SU-DHL-6 (cell line): Measurements from ENCODE around the gene SLC30A2.

Experiments used
- H2AFZ ChIP-seq: fragments of 200-600 bp; sonication (generic); 2 replicates; pipeline ENCODE4 v1.6.1; 2014; ENCODE audit warnings: low read depth, mild to moderate bottlenecking, moderate library complexity, mixed read lengths, antibody characterized with exemption, low read length; ENCODE audit not compliant: severe bottlenecking
- H3F3A ChIP-seq: fragments of 200-600 bp; shearing (Covaris generic); 2 replicates; pipeline ENCODE4 v1.6.0; 2016; ENCODE audit warnings: antibody characterized with exemption, mild to moderate bottlenecking; ENCODE audit not compliant: insufficient read depth
- H3K27ac ChIP-seq: fragments of 200-600 bp; sonication (generic); 2 replicates; pipeline ENCODE4 v1.5.1; 2016; ENCODE audit warnings: low read depth, mild to moderate bottlenecking, low read length, moderate library complexity, mixed read lengths
- H3K27me3 ChIP-seq: fragments of 200-600 bp; sonication (generic), shearing (Covaris generic); 2 replicates; pipeline ENCODE4 v1.6.0; 2014; ENCODE audit warnings: mild to moderate bottlenecking, low read length
- H3K36me3 ChIP-seq: fragments of 200-600 bp; sonication (generic); 2 replicates; pipeline ENCODE4 v1.6.1; 2014; ENCODE audit warnings: mild to moderate bottlenecking, low read length, mixed read lengths
- H3K4me2 ChIP-seq: fragments of 300-600, 200-600 bp; shearing (Covaris generic), sonication (generic); 2 replicates; pipeline ENCODE4 v1.6.0; 2014; ENCODE audit warnings: low read length, low read depth, mild to moderate bottlenecking; ENCODE audit not compliant: poor library complexity, severe bottlenecking
- H3K4me3 ChIP-seq: fragments of 200-600 bp; sonication (generic); 2 replicates; pipeline ENCODE4 v1.5.1; 2014; ENCODE audit warnings: antibody characterized with exemption, low read length, mild to moderate bottlenecking, mixed read lengths; ENCODE audit not compliant: insufficient read depth, poor library complexity, severe bottlenecking
- H3K79me2 ChIP-seq: fragments of 200-600 bp; sonication (generic); 2 replicates; pipeline ENCODE4 v1.6.1; 2014; ENCODE audit warnings: mild to moderate bottlenecking, low read length, moderate library complexity; ENCODE audit not compliant: insufficient read depth
- H3K9ac ChIP-seq: fragments of 200-600 bp; sonication (generic); 2 replicates; pipeline ENCODE4 v1.7.0; 2014; ENCODE audit warnings: mild to moderate bottlenecking, low read length
- H3K9me2 ChIP-seq: fragments of 200-600 bp; sonication (generic); replicated peaks from 2 replicates; pipeline ENCODE4 v1.6.1; 2014; ENCODE audit warnings: low read length; ENCODE audit not compliant: insufficient read depth
- H3K9me3 ChIP-seq: fragments of 200-600 bp; sonication (generic); 2 replicates; pipeline ENCODE4 v1.6.1; 2014; ENCODE audit warnings: low read length, mixed read lengths; ENCODE audit not compliant: insufficient read depth
- H4K20me1 ChIP-seq: fragments of 200-600 bp; sonication (generic); 2 replicates; pipeline ENCODE4 v1.6.1; 2014; ENCODE audit warnings: low read depth, mild to moderate bottlenecking, antibody characterized with exemption, low read length, moderate library complexity, mixed read lengths
- CTCF ChIP-seq: fragments of 200-600 bp; sonication (generic); IDR thresholded peaks from one replicate; pipeline ENCODE4 v1.5.1; 2017; ENCODE audit warnings: antibody characterized with exemption, mild to moderate bottlenecking, low read length, moderate library complexity; ENCODE audit not compliant: insufficient read depth, poor library complexity, severe bottlenecking
- EZH2phosphoT487 ChIP-seq: fragments of 200-600 bp; sonication (generic), shearing (Covaris generic); conservative IDR thresholded peaks from 2 replicates; pipeline ENCODE4 v1.6.1; 2018; ENCODE audit warnings: mild to moderate bottlenecking, antibody characterized with exemption, low read length, moderate library complexity, mixed read lengths

SLC30A2 gene

GRCh38 chr1:26025517-26025916 is 20.4 kb downstream of the SLC30A2 start:
- Histone ChIP-seq H3K9me3 (no peaks in the 10 kb centered on the region), H3F3A (no peaks in the 10 kb centered on the region), H2AFZ (no peak overlapping the region), H3K36me3 (no peaks in the 10 kb centered on the region), H3K27ac (no peak overlapping the region), H3K79me2 (no peaks in the 10 kb centered on the region), H4K20me1 (no peaks in the 10 kb centered on the region), H3K4me2 (no peak overlapping the region), H3K9me2 (no peaks in the 10 kb centered on the region), H3K4me3 (no peak overlapping the region), H3K9ac (no peak overlapping the region), H3K27me3 (no peaks in the 10 kb centered on the region)
- no peak for TF ChIP-seq EZH2phosphoT487
- no peak for TF ChIP-seq CTCF

DNA sequence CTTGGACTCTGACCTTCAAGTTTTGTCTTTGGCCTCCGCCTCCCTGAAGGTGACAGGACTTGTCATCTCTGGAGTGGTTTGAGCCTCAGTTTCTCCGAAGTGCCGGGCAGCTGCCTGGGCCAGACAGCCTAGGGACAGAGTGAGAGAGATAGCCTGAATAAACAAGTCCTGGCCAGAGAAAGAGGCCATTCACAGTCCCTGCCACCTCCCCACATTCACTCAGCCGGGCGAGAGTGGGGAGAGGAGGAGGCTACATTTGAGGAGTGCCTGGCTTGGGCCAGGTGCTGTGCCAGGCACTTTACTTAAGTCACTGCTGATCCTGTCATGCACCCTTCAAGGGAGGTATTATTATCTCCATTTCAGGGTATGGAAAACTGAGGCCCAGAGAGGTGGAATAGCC is 20.9 kb downstream of the SLC30A2 start:
- no peaks in the 10 kb centered on the region for H3K36me3 ChIP-seq
- no peaks in the 10 kb centered on the region for H3K9me3 ChIP-seq
- H2AFZ ChIP-seq, result no peak overlapping the region
- no peaks in the 10 kb centered on the region for H3K79me2 ChIP-seq
- no peak overlapping the region for H3K4me3 ChIP-seq
- H3K4me2 ChIP-seq, result no peak overlapping the region
- H3F3A ChIP-seq, result no peaks in the 10 kb centered on the region
- no peaks in the 10 kb centered on the region for H3K9me2 ChIP-seq
- H4K20me1 ChIP-seq, result no peaks in the 10 kb centered on the region
- H3K27ac ChIP-seq, result no peak overlapping the region
- no peak overlapping the region for H3K9ac ChIP-seq
- no peak for TF ChIP-seq EZH2phosphoT487
- no peak for TF ChIP-seq CTCF
- H3K27me3 ChIP-seq, result no peaks in the 10 kb centered on the region

DNA sequence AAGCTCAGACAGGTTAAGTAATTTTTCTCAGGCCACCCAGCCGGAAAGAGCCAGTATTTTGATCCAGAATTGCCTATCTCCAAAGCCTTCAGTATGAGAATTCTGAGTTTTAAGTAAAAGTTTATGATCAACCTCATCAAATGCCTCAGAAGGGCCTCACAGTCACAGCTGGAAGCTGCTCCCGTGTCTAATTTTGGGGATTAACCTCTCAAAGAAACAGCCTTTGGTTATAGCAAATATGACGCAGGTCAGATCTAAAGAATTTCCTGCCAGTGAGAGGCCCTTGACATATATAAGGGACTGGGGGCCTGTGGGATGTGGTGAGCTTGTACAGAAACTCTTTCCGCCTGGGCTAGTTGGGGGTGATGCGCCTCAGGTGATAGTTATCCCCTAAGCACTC is 22.1 kb downstream of the SLC30A2 start:
- Histone ChIP-seq H3K4me2 (no peak overlapping the region), H3K79me2 (no peaks in the 10 kb centered on the region), H3K27me3 (no peaks in the 10 kb centered on the region), H4K20me1 (no peaks in the 10 kb centered on the region), H3K9ac (no peak overlapping the region), H3K4me3 (no peak overlapping the region), H3K9me2 (no peaks in the 10 kb centered on the region), H2AFZ (no peak overlapping the region), H3K9me3 (no peaks in the 10 kb centered on the region), H3F3A (no peaks in the 10 kb centered on the region), H3K27ac (no peak overlapping the region), H3K36me3 (no peaks in the 10 kb centered on the region)
- no peak for TF ChIP-seq EZH2phosphoT487
- no peak for TF ChIP-seq CTCF

DNA sequence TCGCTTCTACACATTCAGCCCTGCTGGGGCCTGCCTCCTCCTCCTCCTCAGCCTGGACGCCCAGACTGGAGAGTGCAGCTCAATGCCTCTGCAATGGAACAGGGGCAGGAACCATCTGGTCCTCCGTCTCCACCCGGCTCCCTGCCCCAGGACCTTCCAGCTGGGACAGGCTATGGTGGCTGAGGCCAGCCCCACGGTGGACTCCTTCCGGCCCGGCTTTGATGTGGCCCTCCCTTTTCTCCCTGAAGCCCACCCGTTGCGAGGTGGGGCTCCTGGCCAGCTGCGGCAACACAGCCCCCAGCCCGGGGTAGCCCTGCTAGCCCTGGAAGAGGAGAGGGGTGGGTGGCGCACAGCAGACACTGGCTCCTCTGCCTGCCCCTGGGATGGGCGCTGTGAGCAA is 22.9 kb downstream of the SLC30A2 start:
- Histone ChIP-seq H3K79me2 (no peaks in the 10 kb centered on the region), H3K9ac (no peak overlapping the region), H3K27ac (no peak overlapping the region), H2AFZ (no peak overlapping the region), H3K9me2 (no peaks in the 10 kb centered on the region), H3K4me2 (no peak overlapping the region), H3K36me3 (no peaks in the 10 kb centered on the region), H3K4me3 (no peak overlapping the region), H3K27me3 (no peaks in the 10 kb centered on the region), H4K20me1 (no peaks in the 10 kb centered on the region), H3F3A (no peaks in the 10 kb centered on the region), H3K9me3 (no peaks in the 10 kb centered on the region)
- TF ChIP-seq CTCF (no peak), EZH2phosphoT487 (no peak)
